GM13977 (cell line): ENCODE measurements around the gene PGAP1.

Source experiments
- DNase-seq: peaks from one replicate; pipeline ENCODE4 v3.0.0; 2012; ENCODE audit warnings: low spot score
- in situ Hi-C: fragments of 300-500 bp; cut with MboI; formaldehyde crosslinking; loops from one replicate; pipeline ENCODE4 v1.12.0; 2022; ENCODE audit warnings: low sequenced_read_pairs, low pct_unique_long_range_greater_than_20kb, mixed read lengths, inconsistent platforms; ENCODE audit not compliant: unreplicated experiment
- TF ChIP-seq, protein P1 (sequence below): IDR thresholded peaks from 2 replicates; pipeline ENCODE4 v1.5.1; 2012; ENCODE audit warnings: mild to moderate bottlenecking, control low read depth; ENCODE audit not compliant: insufficient read depth; ENCODE audit errors: extremely low read depth, missing control alignments

PGAP1 gene

DNA sequence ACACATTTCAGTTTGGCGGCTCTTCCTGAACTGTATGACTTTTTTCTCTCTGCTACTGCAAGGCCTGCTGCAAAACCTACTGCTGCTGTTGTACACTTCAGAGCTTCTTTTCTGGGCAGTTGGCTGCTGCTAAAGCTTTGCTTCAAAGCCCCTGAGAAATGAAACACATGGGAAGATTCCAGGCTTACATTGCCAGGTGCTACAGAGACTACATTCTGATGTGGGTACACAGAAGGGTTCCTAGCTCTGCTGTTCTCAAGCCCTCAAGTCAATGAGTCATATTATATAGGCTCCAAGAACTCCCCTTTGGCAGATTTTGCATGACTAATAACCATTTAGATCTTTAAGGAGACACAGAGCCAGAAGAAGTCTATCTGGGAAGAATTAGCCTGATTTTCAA is 12.9 kb upstream of the PGAP1 start:
- no peak for DNase-seq

GRCh38 chr2:196935432-196935831 is 8.9 kb upstream of the PGAP1 start:
- in situ Hi-C loops, result no loop called here
- DNase-seq, result no peak
- TF ChIP-seq, protein P1, sequence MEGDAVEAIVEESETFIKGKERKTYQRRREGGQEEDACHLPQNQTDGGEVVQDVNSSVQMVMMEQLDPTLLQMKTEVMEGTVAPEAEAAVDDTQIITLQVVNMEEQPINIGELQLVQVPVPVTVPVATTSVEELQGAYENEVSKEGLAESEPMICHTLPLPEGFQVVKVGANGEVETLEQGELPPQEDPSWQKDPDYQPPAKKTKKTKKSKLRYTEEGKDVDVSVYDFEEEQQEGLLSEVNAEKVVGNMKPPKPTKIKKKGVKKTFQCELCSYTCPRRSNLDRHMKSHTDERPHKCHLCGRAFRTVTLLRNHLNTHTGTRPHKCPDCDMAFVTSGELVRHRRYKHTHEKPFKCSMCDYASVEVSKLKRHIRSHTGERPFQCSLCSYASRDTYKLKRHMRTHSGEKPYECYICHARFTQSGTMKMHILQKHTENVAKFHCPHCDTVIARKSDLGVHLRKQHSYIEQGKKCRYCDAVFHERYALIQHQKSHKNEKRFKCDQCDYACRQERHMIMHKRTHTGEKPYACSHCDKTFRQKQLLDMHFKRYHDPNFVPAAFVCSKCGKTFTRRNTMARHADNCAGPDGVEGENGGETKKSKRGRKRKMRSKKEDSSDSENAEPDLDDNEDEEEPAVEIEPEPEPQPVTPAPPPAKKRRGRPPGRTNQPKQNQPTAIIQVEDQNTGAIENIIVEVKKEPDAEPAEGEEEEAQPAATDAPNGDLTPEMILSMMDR, result no peak

More for the DNA sequence above, 12.9 kb upstream of the PGAP1 start:
- TF ChIP-seq, protein P1, result no peak
- in situ Hi-C loops, result no loop called here

DNA sequence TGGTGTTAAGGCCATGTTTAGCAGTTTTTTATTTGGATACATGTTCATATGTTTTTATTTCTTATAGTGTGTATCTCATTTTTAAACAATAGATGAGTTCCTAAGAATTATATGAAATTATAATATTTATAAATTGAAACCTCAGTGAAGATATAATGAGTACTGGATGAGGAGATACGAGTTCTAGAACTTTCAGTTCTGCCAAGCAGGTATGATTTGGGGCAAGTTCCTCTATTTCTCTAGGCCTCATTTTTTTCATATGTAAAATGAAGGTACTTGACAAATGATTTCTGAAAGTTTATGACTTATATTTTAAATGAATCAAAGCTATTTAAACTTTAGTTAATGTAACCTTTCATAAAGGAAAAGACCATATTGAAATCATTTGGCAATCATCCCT is 8.2 kb upstream of the PGAP1 start:
- TF ChIP-seq, protein P1, result no peak
- in situ Hi-C loops, result no loop called here
- no peak for DNase-seq

- no peak for DNase-seq
- TF ChIP-seq, protein P1, result no peak
- in situ Hi-C loops, result no loop called here
These were observed 5.0 kb upstream of the PGAP1 start for GRCh38 chr2:196931555-196931954.

DNA sequence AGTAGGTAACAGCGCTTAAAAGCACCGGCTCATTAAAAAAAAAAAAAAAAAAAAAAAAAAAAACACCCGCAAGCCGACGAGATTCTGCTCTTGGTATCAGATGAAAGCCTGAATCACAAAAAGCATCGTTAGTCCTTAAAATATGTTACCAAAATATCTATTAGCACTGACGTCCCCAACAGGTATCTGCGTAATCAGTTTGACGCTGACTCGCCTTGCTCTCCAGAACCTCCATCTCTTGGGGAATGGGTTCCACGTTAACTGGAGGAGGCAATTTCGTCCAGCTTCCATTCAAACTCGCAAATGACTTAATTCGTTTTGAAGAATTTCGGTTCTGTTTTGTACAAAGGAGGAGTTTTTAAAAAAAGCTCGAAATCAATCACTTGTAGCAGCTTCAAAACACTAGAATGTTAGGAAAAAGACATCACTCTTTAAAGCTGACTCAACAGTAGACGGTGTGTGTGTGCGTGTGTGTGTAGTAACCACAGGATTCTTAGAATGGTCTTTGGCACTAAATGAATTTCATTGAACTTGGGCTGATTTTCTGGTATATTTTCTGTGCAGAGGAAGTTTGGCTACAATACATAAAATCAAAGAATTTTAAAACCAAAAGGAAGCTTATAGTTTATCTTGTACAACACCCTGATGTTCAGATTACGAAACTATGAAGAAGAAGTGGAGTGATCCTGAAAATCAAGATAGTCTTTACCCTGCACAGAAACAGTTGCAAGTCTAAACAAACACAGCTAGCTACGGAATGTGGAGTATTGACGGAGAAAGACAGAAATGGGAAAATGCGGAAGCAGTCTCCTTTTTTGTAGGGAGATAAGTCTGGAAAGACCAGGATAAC is 1.1 kb upstream of the PGAP1 start:
- TF ChIP-seq, protein P1, result no peak
- DNase-seq, result peak; percentile 40
- in situ Hi-C loops, result no loop called here

DNA sequence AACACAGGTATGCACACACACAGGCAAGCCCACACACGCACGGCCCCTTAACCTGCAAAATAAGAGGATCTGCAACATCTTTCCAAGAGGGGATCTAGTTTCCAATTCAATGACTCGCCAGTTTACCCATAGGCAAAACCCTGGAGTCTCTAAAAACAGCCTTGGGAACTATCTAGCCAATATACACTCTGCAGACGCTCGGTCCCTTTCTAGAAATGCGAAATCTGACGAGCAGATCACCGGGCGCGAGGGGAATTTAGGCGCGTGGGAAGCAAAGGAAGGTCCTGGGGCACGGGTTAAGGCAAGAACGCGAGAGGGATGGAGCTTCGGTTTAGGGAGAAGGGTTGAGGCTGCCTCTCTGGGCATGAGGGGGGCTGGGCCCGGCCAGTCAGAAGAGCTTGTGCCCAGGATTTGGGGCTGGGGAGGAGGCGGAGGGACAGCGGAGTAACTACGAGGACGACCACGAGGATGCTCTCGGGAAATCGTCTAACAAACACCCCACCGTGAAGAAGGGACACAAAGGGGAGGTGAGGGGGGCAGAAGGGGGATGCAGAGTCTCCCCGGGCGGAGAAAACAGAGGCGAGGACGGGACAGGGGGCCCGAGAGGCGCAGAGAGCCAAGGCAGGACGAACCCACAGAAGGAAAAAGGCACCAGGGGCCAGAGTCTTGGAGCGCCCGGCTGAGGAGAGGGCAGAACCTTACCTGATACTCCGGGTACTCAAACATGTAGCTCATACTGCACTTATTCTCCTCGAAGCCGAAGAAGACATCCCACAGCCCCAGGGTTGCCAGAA is 542 bp downstream of the PGAP1 start:
- in situ Hi-C loops, result no loop called here
- DNase-seq, result peak; percentile 39
- TF ChIP-seq, protein P1, result no peak
